Hindlimb muscle (tissue), 1 donor: ENCODE results near the gene ELN. TPM values are rescaled to one million over a fixed set of nuclear protein-coding genes. Genes with fewer than 3 reads are reported as not detected.
"Not testable (repeated sequence)": the region's sequence is repeated elsewhere in the genome, so short reads cannot be mapped to it uniquely, and the experiment has no call there.

Experiments
- DNase-seq: peaks from one replicate; pipeline ENCODE4 v3.0.0-alpha.2; 2013
- polyA plus RNA-seq: library from polyadenylated mRNA; unstranded; fragments of 120-200 nt; gene quantifications from one replicate; pipeline ENCODE4 v1.2.1, GENCODE V29; 2013; ENCODE audit not compliant: insufficient read length

ELN gene
- polyA plus RNA-seq: 87.1 TPM

DNA sequence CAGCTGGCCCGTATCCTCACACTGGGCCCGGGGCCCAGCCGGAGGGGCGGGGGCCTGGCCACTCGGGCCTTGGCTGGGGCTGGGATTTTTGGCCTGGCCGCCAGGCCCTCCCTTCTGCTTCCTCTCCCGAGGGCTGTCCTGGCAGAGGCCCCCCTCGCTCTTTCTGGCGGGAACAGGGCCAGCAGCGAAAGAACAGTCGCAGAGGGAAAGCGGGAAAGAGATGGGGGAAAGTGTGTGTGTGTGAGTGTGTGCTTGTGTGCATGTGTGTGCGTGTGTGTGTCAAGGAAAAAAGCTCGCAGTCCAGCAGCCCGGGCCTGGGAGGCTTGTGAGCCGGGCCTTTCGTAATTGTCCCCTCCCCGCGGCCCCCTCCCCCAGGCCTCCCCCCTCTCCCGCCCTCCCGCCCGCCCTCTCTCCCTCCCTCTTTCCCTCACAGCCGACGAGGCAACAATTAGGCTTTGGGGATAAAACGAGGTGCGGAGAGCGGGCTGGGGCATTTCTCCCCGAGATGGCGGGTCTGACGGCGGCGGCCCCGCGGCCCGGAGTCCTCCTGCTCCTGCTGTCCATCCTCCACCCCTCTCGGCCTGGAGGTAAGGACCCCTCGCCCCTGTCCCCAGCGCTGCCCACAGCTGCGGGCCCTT, at the start of gene ELN:
TSS of gene ELN (plus strand) at position 491 of the 638 bp plus-strand sequence. CDS start at position 506, 15 bp downstream.
- DNase-seq: peak; percentile 92

DNA sequence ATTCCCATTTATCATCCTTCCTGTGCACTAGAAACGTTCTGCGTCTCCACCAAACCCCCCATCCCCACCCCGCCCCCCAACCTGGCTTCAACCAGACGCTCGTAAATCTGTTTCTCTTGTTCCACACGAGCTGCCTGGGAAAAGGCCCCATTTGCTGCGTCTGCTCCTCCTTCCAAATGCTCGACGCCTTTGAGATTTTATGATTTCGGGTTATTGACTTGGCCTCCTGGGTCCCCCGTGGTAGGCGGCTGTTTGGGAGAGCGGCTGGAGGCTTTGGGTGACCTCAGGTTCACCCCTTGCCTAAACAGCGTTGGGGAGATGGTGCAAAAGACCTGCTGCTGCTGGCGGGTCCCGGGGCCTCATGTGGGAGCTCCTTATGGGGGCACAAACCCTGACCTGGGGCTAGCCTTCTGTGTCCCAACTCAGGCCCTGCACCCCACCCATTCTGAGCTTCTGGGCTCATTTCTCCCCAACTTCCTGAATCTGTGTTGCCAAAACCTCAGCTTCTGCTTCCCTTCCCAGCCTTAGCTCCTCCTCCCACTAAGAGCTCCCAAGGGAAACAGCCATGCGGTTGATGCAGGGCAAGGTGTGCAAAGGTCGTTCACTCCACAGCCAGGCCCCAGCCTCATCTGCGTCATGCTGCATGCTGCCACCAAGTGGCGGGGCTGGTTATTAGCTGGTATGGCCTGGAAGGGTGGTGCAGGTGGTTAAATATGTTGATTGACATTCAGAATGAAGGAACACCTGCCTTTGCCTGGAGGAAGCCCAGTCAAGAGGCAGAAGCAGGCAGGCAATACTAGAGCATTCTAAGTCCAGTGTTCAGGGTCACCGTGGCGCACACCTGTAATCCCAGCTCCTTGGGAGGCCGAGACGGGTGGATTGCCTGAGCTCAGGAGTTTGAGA, 49.1 kb upstream of the ELN start:
- DNase-seq: no peak

DNA sequence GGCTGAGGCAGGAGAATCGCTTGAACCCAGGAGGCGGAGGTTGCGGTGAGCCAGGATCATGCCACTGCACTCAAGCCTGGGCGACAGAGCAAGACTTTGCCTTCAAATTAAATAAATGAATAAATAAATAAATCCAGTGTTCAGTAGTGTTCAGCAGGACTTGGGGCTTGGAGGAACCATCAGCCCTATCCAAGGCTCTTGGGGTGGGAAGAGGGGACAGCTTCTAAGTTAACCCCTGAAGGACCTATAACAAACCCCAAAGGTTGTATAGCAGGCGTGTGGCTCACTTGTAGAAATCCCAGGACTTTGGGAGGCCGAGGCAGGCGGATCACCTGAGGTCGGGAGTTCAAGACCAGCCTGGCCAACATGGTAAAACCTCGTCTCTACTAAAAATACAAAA, 48.3 kb upstream of the ELN start:
- DNase-seq: not testable (repeated sequence)

DNA sequence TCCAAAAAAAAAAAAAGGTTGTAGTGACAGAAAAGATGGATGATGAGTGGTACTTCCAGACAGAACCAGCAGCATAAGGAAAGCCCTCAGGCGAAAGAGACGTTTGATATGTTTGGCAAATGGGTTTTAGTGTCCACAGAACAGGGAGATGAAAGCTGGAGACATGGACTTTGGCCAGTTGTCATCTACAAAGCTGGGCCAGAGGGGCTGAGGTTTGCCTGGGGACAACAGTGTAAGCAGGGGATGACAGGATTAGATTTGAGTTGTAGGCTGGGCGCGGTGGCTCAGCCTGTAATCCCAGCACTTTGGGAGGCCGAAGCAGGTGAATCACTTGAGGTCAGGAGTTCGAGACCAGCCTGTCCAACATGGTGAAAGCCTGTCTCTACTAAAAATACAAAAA, 47.8 kb upstream of the ELN start:
- DNase-seq: no peak

DNA sequence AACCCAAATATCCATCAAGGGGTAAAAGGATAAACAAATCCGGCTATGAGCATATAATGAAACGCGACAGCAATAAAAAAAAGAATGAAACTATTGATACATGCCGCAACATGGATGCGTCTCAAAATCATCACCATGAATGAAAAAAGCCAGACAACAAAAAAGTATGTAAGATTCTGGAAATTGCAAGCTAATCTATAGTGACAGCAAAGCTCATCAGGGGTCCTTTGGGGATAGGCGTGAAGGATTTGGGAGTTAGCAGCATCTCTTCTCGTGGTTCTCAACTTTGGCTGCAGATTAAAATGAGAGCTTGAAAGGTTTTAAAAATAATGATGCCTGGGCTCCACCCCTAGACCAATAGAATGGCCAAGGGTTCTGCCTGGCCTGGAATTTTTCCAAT, 46.0 kb upstream of the ELN start:
- DNase-seq: no peak

DNA sequence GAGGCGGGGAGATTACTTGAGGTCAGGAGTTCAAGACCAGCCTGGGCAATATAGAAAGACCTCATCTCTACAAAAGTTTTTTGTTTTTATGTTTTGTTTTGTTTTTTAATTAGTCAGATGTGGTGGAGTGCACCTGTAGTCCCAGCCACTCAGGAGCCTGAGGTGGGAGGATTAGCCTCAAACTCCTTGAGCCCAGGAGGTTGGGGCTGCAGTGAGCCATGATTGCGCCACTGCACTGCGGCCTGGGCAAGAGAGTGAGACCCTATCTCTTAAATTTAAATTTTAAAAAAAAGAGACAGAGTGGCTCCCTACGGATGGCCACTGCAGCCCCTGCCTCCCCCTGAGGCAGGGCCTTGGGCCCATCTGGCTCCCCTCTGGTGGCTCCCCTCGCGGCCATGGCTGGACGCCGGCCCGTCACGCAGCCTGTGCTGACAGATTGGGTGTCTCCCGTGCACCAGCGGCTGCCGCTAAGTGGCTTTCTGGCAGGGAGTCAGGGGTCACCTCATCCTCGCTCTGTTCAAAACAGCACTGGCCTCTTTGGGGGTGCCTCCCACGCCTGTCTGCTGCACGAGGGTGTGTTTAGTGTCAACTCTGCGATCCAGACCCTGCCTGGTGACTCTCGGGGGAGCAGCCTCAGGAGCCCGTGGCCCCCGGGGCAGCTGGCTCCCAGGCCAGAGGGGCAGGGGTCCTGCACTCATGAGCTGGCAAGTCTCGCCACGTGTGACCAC, 44.4 kb upstream of the ELN start:
- DNase-seq: no peak

DNA sequence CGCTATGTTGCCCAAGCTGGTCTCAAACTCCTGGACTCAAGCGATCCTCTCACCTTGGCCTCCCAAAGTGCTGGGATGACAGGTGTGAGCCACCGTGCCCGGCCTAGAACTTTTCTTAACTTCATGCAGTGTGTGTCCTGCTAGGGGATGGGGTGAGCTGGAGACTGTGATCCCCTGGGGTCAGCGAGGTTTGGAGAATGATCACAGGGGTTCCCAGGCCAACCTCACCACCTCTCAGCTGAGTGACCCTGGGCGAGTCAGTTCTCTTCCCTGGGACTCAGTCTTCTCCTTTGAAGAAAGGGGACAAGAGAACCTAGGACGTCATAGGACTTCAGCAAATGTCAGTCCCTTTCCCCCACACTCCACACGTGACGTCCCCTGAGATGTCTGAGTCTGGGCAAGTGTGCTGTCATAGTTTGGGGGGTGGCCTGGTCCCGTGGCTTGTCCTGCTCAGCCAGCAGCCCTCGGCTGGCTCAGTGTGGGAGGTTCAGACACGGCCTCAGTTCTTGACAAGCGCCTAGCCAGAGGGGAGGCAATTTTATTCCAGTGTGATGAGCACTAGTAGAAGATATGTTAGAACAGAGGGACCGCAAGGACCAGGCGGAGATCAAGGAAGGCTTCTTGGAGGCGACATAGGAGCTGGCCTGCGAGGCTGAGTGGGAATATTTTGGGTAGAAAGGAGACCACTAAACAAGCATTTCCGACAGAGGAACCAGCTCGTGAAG, 43.3 kb upstream of the ELN start:
- no peak for DNase-seq

DNA sequence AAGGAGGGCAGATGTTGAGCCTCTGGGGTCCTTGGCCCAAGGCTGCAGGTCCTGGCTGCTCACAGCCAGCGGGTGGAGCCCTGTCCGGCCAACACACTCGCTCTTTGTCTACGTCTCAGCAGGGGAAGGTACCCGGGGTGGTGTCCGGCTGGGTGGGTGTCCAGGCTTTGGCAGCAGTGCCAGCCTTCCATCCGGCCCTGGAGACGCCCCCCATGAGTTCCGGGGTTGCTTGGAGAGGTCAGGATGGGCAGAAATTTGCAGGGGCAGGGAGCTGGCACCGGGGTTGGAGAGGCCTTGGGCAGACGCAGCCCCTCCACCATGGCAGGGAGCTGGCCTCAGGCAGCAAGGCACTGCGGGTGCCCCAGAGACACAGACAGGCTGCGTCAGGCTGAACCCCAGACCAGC, 42.2 kb upstream of the ELN start:
- DNase-seq: no peak

DNA sequence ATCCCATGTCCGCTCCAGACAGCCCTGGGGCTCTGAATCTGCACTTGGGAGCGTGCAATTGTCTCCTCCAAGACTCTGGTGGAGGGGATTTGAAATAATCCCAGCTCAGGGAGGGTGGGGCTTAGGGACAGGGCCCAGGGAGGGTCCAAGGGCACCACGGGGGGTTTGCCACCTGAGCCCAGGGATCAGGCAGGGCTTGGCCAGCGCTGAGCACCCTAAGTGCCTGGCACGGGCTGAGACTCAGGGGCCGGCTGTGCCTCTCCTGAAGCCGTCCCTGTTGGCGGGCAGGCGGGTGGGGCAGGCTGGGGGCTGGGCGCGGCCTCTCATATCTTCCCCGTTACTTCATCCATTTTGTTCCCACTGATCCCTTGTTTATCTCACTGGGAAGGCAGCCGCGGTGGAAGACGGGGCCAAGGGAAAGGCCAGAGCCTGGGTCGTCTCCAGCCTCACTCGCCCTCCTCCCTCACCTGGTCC, 41.8 kb upstream of the ELN start:
- no peak for DNase-seq

DNA sequence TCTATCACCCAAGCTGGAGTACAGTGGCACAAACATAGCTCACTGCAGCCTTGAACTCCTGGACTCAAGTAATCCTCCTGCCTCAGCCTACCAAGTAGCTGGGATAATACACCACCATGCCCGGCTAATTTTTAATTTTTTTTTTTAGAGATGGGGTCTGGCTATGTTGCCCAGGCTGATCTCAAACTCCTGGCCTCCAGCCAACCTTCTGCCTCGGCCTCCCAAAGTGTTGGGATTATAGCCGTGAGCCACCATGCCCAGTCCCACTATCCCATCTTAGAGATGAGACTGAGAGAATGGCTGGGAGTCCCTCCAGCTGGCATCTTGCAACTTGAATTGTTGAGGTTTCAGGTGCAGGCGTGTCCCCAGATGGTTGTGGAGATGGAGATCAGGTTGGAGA, 40.7 kb upstream of the ELN start:
- no peak for DNase-seq

DNA sequence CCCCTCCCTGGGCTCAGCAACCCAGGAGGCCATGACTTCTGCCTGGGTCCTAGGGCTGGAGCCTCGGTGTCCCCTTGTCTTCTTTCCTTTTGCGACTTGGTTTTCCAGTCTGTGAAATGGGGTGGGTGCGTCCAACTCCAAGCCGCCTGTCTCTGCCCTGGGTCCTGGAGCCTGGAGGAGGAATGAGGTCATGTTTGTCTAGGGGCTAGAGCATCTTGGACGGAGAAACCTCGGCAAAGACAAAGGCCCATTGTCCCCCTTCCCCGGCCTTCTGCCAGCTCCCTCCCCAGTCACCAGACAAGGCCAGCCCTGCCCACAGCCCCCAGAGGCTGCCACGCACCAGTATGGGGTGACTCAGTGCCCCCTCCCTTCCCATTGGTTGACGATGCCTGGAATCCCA, 39.8 kb upstream of the ELN start:
- DNase-seq: no peak

DNA sequence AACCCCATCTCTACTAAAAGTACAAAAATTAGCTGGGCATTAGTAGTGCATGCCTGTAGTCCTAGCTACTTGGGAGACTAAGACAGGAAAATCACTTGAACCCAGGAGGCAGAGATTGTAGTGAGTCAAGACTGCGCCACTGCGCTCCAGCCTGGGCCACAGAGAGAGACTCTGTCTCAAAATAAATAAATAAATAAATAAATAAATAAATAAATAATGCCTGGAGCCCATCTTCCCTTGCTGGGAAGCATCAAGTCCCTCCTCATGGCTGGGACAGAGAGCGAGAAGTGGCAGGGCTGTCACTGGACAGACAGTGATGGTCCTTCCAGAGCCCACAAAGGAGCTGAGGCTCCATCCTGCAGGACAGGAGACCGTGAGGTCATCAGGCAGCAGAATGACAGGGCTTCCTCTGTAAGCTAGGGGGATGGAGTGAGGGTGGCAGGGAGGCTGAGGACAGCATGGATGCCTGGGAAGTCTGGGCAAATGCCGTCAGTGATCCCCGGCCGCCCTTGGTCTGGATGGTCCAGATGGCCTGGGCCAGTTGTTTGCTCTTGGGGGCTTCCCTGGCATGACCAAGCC, 36.4 kb upstream of the ELN start:
- DNase-seq: no peak

DNA sequence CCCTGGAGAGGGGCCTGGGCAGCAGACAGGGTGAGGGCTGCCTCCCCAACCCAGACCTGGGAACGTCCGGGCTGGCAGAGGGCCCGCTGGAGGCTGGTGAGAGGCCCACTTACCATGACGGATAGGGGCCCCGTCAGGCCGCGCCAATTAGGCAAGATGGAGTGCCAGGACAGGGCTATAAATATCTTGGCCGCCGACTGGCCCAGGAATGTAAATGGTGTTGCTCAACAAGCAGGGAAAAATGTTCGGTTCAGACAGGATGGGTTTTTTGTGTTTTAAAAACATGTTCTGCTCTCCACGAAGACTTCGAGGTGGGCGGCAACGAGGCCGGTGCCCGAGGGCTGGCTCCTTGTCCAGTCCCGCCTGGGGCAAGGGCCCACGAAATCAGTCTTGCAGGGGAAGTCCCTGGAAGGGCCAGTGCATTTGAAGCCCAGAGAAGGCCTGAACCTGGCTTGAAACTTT, 35.8 kb upstream of the ELN start:
- no peak for DNase-seq

DNA sequence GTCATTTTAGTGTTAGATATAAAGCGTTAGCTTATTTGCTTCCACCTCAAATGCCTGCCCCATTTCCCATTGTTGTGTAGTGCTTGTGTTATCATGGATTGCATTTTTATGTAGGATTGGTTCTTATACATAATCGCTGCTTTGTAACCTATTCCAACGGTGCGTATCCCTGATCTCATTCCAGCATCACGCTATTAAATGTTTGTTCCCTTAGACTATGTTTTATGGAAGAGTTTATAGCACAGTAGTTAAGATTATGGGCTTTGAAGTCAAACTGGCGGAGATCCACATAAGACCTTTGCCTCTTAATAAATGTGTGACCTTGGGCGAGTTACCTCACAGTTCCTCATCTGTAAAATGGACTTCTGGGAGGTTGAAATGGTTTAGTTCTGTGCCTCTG, 34.0 kb upstream of the ELN start:
- DNase-seq: no peak

DNA sequence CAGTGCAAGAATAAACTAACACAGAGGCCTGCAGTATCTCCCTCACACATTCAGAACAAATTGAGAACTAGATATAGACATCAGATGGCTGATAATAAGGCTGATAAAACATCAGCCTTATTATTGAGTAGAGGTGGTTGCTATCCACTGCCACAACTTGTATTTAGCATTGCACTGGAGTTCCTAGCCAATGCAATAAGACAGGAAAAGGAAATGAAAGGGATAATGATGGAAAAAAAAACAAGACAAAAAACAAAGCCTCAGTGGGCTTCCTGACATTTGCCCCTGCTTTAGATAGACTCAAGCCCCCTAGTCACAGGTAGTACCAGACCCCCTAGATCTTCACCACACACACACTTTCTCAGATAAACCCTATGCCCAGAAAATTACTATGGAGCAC, 33.2 kb upstream of the ELN start:
- DNase-seq: no peak

DNA sequence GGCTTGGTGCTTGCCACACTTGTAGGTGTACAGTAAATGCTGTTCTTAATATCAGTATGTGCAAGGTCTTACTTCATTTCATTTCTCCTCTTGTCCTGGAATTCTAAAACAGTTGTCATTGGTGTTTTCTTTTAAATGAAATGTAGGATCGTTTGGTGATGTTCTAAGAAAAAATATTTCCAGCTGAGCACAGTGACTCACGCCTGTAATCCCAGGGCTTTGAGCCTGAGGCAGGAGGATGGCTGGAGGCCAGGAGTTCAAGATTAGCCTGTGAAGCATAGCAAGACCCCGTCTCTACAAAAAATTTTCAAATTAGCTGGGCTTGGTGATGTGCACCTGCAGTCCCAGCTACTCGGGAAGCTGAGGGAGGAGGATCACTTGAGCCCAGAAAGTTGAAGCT, 32.6 kb upstream of the ELN start:
- DNase-seq: no peak

DNA sequence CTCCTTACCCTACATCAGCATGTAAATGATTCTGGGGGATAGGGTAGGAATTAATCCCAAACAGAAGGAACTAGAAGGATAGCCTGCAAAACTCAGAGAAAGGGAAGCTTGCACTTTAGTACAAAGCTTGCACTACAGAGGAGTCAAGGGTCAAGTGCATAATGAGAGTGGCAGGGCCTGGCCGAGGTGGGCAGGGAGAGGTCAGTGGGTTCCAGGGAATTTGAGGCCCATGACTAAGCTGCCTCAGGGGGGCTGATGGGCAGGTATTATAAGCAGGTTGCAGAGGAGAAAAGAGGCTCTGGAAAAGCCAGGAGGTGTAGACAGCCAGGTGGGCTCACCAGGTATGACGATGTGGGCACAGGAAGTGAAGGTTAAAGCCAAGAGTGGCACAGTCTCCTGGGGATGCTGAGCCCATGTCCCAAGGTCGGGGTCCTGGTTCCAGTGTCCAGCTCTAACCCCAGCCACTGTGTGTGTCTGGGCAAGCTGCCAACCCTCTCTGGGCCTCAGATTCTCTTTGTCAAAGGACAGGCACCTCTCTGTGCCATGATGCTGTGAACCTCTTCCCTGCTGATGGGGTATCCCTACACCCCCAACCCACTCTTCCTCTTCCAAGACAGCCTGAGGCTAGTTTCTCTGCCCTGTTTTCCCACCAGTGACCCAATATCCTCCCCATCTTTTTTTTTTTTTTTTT, 32.0 kb upstream of the ELN start:
- no peak for DNase-seq

DNA sequence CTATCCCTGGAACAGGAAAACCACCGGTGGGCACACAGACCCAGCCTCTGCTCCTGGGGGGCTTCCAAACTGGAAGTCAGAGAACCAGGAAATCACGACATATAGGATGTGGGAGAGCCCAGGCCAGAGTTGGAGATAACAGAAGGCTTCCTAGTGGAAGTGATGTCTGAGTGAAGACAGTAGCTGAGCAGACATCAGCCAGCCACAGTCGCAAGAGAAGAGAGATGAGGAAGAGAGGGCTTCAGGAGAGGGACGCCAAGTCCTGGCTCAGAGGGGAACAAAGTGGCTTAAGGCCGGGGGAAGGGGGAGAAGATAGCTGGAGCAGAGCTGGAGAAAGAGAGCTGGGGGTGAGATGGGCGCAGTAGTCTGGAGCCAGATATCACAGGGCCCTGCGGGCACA, 30.9 kb upstream of the ELN start:
- DNase-seq: no peak

DNA sequence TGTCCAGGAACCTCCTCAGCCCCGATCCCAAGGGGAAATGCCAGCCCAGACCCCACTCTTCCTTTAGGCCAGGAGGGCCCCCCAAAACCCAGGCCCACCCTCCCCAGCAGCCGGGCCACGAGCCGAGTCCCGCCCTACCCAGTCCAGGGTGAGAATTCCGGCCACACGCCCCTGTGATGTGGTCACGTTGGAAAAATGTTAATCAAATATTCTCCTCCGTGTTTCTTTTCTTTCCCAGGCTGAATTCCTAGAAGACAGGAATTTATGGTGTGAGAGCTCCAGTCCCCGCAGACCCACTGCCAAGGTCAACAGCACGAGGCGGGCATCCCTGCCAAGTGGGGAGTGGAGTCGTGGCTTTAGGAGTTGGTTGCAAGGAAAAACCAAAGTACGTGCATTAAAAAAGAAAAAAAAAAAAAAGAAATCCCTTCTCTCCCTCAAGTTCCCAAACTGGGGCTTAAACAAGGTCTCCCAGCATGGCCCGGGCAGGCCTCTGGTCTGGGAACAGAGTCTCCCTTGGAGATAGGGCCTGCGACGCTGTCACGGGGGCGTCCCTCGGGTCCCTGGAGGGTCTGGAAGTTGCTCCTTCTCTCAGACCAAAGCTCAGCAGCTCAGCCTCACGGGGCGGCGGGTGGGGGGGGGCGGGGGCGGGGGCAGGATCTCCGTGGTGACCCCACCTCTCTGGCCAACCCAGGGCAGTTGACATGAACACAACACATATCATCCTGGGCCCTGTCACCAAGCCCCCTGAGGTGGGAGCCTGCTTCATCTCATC, 28.1 kb upstream of the ELN start:
- peak; percentile 58 for DNase-seq

DNA sequence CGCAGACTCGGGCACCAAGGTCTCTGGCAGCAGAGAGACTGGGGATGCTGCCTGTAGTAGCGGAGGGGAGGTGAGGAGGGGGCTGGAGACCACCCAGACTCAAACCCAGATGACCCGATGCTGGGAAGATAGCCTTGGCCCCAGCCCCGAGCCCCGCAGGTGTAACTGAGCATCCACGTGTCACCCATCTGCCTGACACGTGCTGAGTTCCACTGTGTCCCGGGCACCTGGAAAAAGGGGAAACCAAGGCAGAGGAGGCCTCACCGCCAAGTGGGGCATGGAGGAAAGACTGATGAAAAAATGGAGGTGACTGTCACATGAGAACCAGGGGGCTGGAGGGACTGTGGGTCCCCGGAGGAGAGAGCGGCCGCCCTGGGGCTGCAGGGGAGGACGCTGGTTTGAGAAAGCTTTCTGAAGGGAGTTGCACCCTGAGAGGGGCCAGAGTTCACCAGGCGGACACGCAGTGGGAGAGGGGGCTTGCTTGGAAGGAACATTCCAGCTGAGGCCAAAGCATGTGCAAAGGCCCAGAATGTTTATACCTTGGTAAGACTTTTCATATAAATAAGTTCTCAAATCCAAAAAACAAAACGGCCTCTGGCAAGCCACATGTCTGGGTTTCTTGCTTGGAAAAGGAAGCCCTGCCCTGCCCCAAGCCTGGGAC, 27.4 kb upstream of the ELN start:
- DNase-seq: no peak
